Liver (tissue), 9 donors: Measurements from ENCODE around the gene ATR. TPM values are rescaled to one million over a fixed set of nuclear protein-coding genes. Genes with fewer than 3 reads are reported as not detected.

Experiments
- DNase-seq: peaks from one replicate; pipeline ENCODE4 v3.0.0-alpha.2; 2017; ENCODE audit warnings: low spot score
- H3K27ac ChIP-seq, 2 donors: one replicate each; pipeline ENCODE4 v1.7.0; 2013; ENCODE audit warnings: inconsistent platforms in 2 of 2, low read length in 2 of 2, control low read depth in 1 of 2, low read depth in 1 of 2, mild to moderate bottlenecking in 1 of 2
- H3K27me3 ChIP-seq, 4 donors: one replicate each; pipeline versions ENCODE4 v1.6.1 to v1.7.0; 2013; ENCODE audit warnings: low read length in 3 of 4, inconsistent platforms in 1 of 4, mild to moderate bottlenecking in 1 of 4, moderate library complexity in 1 of 4; ENCODE audit not compliant: control insufficient read depth in 4 of 4, insufficient read depth in 4 of 4
- H3K36me3 ChIP-seq, 4 donors: one replicate each; pipeline versions ENCODE4 v1.6.1 to v1.7.0; 2013; ENCODE audit warnings: low read length in 3 of 4, mild to moderate bottlenecking in 3 of 4, low read depth in 1 of 4, moderate library complexity in 1 of 4; ENCODE audit not compliant: control insufficient read depth in 4 of 4, insufficient read depth in 3 of 4
- H3K4me1 ChIP-seq, 4 donors: one replicate each; pipeline versions ENCODE4 v1.6.1 to v1.7.0; 2013; ENCODE audit warnings: low read length in 3 of 4, mild to moderate bottlenecking in 3 of 4, moderate library complexity in 1 of 4; ENCODE audit not compliant: control insufficient read depth in 4 of 4, insufficient read depth in 4 of 4
- H3K4me3 ChIP-seq, 3 donors: one replicate each; pipeline versions ENCODE4 v1.6.1 to v1.7.0; 2013; ENCODE audit warnings: low read length in 3 of 3, control low read depth in 1 of 3, low read depth in 1 of 3, mild to moderate bottlenecking in 1 of 3
- H3K9ac ChIP-seq, 2 donors: one replicate each; pipeline ENCODE4 v1.7.0; 2013; ENCODE audit warnings: low read length in 2 of 2, mild to moderate bottlenecking in 2 of 2, moderate library complexity in 2 of 2, control low read depth in 1 of 2, low read depth in 1 of 2
- H3K9me3 ChIP-seq, 4 donors: one replicate each; pipeline versions ENCODE4 v1.6.1 to v1.7.0; 2013; ENCODE audit warnings: low read length in 3 of 4; ENCODE audit not compliant: control insufficient read depth in 4 of 4
- EGR1 ChIP-seq, 2 donors: IDR thresholded peaks; 2 replicates each; pipeline ENCODE4 v1.6.1; 2016 to 2018; ENCODE audit warnings: antibody characterized with exemption in 2 of 2, low read depth in 2 of 2
- FOXA1 ChIP-seq: IDR thresholded peaks from 2 replicates; pipeline ENCODE4 v1.6.1; 2016; ENCODE audit warnings: antibody characterized with exemption
- FOXA2 ChIP-seq: IDR thresholded peaks from 2 replicates; pipeline ENCODE4 v1.6.1; 2016; ENCODE audit warnings: antibody characterized with exemption
- GABPA ChIP-seq, 2 donors: IDR thresholded peaks in 1 of 2; conservative IDR thresholded peaks in 1 of 2; 2 replicates each; pipeline ENCODE4 v1.6.1; 2016; ENCODE audit warnings: antibody characterized with exemption in 2 of 2, mild to moderate bottlenecking in 1 of 2, moderate library complexity in 1 of 2
- HNF4A ChIP-seq, 2 donors: conservative IDR thresholded peaks; 2 replicates each; pipeline ENCODE4 v1.6.1; 2016; ENCODE audit warnings: antibody characterized with exemption in 2 of 2, mild to moderate bottlenecking in 2 of 2
- HNF4G ChIP-seq: IDR thresholded peaks from 2 replicates; pipeline ENCODE4 v1.6.1; 2016; ENCODE audit warnings: antibody characterized with exemption
- JUND ChIP-seq, 2 donors: IDR thresholded peaks; 2 replicates each; pipeline ENCODE4 v1.6.1; 2016; ENCODE audit warnings: antibody characterized with exemption in 2 of 2
- NR2F2 ChIP-seq: IDR thresholded peaks from 2 replicates; pipeline ENCODE4 v1.6.1; 2016; ENCODE audit warnings: antibody characterized with exemption
- RAD21 ChIP-seq, 2 donors: IDR thresholded peaks; 2 replicates each; pipeline ENCODE4 v1.6.1; 2016; ENCODE audit warnings: antibody characterized with exemption in 2 of 2, mild to moderate bottlenecking in 2 of 2
- REST ChIP-seq: IDR thresholded peaks from 2 replicates; pipeline ENCODE4 v1.6.1; 2016; ENCODE audit warnings: antibody characterized with exemption, mild to moderate bottlenecking
- RXRA ChIP-seq, 2 donors: IDR thresholded peaks; 2 replicates each; pipeline ENCODE4 v1.6.1; 2017 to 2018; ENCODE audit warnings: antibody characterized with exemption in 2 of 2, mild to moderate bottlenecking in 1 of 2
- SP1 ChIP-seq: IDR thresholded peaks from 2 replicates; pipeline ENCODE4 v1.6.1; 2018; ENCODE audit warnings: antibody characterized with exemption, mild to moderate bottlenecking
- TAF1 ChIP-seq: conservative IDR thresholded peaks from 2 replicates; pipeline ENCODE4 v1.6.1; 2016; ENCODE audit warnings: antibody characterized with exemption, mild to moderate bottlenecking
- YY1 ChIP-seq: IDR thresholded peaks from 2 replicates; pipeline ENCODE4 v1.6.1; 2016; ENCODE audit warnings: antibody characterized with exemption, mild to moderate bottlenecking
- ZBTB33 ChIP-seq: IDR thresholded peaks from 2 replicates; pipeline ENCODE4 v1.6.1; 2016; ENCODE audit warnings: antibody characterized with exemption
- WGBS: extraction: QIAGEN DNeasy Blood & Tissue Kit; methylation state at CpG from one replicate; pipeline ENCODE4 v1.1.7; 2013; 5-methylcytosine and 5-hydroxymethylcytosine counted together
- polyA plus RNA-seq, 2 donors: library from polyadenylated mRNA; stranded (reverse) in 1 of 2; unstranded in 1 of 2; fragments of 200-250 nt in 1 of 2; fragments of >200 nt in 1 of 2; fragmentation: Nextera tagmentation in 1 of 2; extraction: Ambion mirVana in 1 of 2; gene quantifications; one replicate each; pipeline versions ENCODE4 v1.2.1 to v1.2.3, GENCODE V29; 2013 to 2015
- total RNA-seq, 2 donors: library from RNA; depleted of rRNA; stranded (reverse); fragments of >200 nt; gene quantifications; one replicate each; pipeline ENCODE4 v1.2.3, GENCODE V29; 2014
- TF ChIP-seq, protein P1 (sequence below): IDR thresholded peaks from 2 replicates; pipeline ENCODE4 v1.6.1; 2016; ENCODE audit warnings: antibody characterized with exemption
- TF ChIP-seq, protein P2 (sequence below): fragments of 150-350 bp; IDR thresholded peaks from 2 replicates; pipeline ENCODE4 v1.5.1; 2017; ENCODE audit warnings: improper control_type of control experiment, low read depth, low read length; ENCODE audit not compliant: missing input control
- donor health status: healthy.
- donor health status: healthy.
- donor health status: healthy.
- donor health status: healthy.
- donor health status: healthy.

The ATR gene
- total and polyA plus RNA-seq, 4 donors: 5.0 to 21.5 (median 12.1) TPM

DNA sequence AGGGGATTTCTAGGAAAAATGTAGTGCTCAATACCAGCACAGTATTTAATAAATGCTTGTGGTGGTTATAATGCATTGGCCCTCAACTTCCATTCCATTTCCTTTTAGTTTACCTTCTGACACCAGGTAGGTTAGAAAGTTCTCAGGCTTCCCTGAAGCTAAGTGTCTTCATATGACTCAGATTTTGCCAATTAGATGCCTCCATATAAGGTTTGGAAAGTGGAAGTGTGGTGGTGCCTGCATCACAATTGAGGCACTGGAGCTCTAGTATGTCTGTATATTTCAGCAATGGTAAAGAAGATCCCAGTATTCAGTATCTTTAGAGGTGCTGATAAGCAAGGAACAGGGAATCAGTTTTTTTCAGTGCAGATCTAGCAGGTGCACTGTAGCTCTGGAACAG lies 149.0 kb downstream of the ATR start:
- TF ChIP-seq ZBTB33 (no peak), RAD21 (IDR thresholded peaks at IDR 0.05) (no peak), YY1 (no peak), GABPA (IDR thresholded peaks at IDR 0.05 in 1 of 2, conservative IDR thresholded peaks at IDR 0.05 in 1 of 2) (no peak), EGR1 (IDR thresholded peaks at IDR 0.05; ENCODE audit: low read depth in 2 of 2) (no peak), TAF1 (no peak), NR2F2 (no peak), HNF4G (no peak), RXRA (IDR thresholded peaks at IDR 0.05) (no peak), FOXA1 (no peak), REST (no peak), JUND (IDR thresholded peaks at IDR 0.05) (no peak), FOXA2 (no peak), HNF4A (conservative IDR thresholded peaks at IDR 0.05) (no peak), SP1 (no peak)
- TF ChIP-seq, protein P1, sequence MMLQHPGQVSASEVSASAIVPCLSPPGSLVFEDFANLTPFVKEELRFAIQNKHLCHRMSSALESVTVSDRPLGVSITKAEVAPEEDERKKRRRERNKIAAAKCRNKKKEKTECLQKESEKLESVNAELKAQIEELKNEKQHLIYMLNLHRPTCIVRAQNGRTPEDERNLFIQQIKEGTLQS: no peak
- Histone ChIP-seq H3K27ac (no peak overlapping the region), H3K9ac (no peak overlapping the region), H3K4me3 (no peak overlapping the region), H3K27me3 (no peaks in the 10 kb centered on the region), H3K9me3 (no peaks in the 10 kb centered on the region), H3K4me1 (peaks cover 4 to 9% (median 6%) of the 10 kb centered on the region in 4 donors), H3K36me3 (peaks cover 8 to 25% (median 20%) of the 10 kb centered on the region in 4 donors)
- DNase-seq: no peak

GRCh38 chr3:142424754-142425153 lies 153.8 kb downstream of the ATR start:
- H3K27me3 ChIP-seq: no peaks in the 10 kb centered on the region
- no peaks in the 10 kb centered on the region for H3K9me3 ChIP-seq
- no peak overlapping the region for H3K9ac ChIP-seq
- peaks cover 2 to 30% (median 25%) of the 10 kb centered on the region in 4 donors for H3K36me3 ChIP-seq
- no peak overlapping the region for H3K27ac ChIP-seq
- TF ChIP-seq ZBTB33 (no peak), YY1 (no peak), GABPA (IDR thresholded peaks at IDR 0.05 in 1 of 2, conservative IDR thresholded peaks at IDR 0.05 in 1 of 2) (no peak), FOXA1 (no peak), EGR1 (IDR thresholded peaks at IDR 0.05; ENCODE audit: low read depth in 2 of 2) (no peak), RXRA (IDR thresholded peaks at IDR 0.05) (no peak), HNF4G (no peak), TAF1 (no peak), FOXA2 (no peak), REST (no peak), NR2F2 (no peak), SP1 (no peak)
- TF ChIP-seq, protein P1: no peak
- TF ChIP-seq, protein P2, sequence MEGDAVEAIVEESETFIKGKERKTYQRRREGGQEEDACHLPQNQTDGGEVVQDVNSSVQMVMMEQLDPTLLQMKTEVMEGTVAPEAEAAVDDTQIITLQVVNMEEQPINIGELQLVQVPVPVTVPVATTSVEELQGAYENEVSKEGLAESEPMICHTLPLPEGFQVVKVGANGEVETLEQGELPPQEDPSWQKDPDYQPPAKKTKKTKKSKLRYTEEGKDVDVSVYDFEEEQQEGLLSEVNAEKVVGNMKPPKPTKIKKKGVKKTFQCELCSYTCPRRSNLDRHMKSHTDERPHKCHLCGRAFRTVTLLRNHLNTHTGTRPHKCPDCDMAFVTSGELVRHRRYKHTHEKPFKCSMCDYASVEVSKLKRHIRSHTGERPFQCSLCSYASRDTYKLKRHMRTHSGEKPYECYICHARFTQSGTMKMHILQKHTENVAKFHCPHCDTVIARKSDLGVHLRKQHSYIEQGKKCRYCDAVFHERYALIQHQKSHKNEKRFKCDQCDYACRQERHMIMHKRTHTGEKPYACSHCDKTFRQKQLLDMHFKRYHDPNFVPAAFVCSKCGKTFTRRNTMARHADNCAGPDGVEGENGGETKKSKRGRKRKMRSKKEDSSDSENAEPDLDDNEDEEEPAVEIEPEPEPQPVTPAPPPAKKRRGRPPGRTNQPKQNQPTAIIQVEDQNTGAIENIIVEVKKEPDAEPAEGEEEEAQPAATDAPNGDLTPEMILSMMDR: no peak
- H3K4me1 ChIP-seq: peaks cover 0 to 2% (median 0%) of the 10 kb centered on the region in 4 donors
- 98% methylated on average over 1 of the region's 1 CpG for WGBS
- H3K4me3 ChIP-seq: no peak overlapping the region
- no peak for DNase-seq
